A673 (cell line): Measurements from ENCODE around the gene TNFSF13. TPM values are rescaled to one million over a fixed set of nuclear protein-coding genes. Genes with fewer than 3 reads are reported as not detected.
A peak's percentile ranks its signal among the peaks of the same experiment; 100 is the strongest.

Experiments
- Bru-seq: library from RNA; stranded (reverse); fragments of 400-500 nt; gene quantifications from one replicate; lab custom pipeline; 2021; lab: Mats Ljungman, UMichigan
- BruChase-seq, 2 experiments: library from RNA; stranded (reverse); fragments of 400-500 nt; gene quantifications; one replicate each; lab custom pipeline; 2021; lab: Mats Ljungman, UMichigan
- BruUV-seq: library from RNA; stranded (reverse); fragments of 400-500 nt; replicated peaks from 2 replicates; lab custom pipeline; 2021; lab: Mats Ljungman, UMichigan
- CTCF ChIA-PET: fragments of 300-600 bp; sonication (Branson Sonifier 250); formaldehyde crosslinking; loops from one replicate; lab custom pipeline; 2022; ENCODE audit warnings: antibody characterized with exemption; lab: Charles Lee
- POLR2A ChIA-PET: fragments of 300-600 bp; sonication (Branson Sonifier 250); formaldehyde crosslinking; loops from one replicate; lab custom pipeline; 2022; ENCODE audit warnings: antibody characterized with exemption; ENCODE audit not compliant: low non-redundant PET; lab: Charles Lee
- DNase-seq: peaks from one replicate; pipeline ENCODE4 v3.0.0-alpha.2; 2015; ENCODE audit warnings: low spot score
- H3K27ac ChIP-seq: fragments of 200-600 bp; sonication (generic); 2 replicates; pipeline ENCODE4 v1.5.1; 2016; ENCODE audit warnings: mixed run types, low read depth, mild to moderate bottlenecking, mixed read lengths, antibody characterized with exemption, low read length; ENCODE audit not compliant: poor library complexity, severe bottlenecking
- H3K27me3 ChIP-seq: fragments of 200-600 bp; sonication (generic); replicated peaks from 2 replicates; pipeline ENCODE4 v1.6.1; 2017; ENCODE audit warnings: mixed run types, low read depth, mild to moderate bottlenecking, mixed read lengths, antibody characterized with exemption, low read length; ENCODE audit not compliant: insufficient read depth, poor library complexity
- H3K36me3 ChIP-seq: fragments of 200-600 bp; sonication (generic); 2 replicates; pipeline ENCODE4 v1.6.1; 2016; ENCODE audit warnings: mixed run types, mild to moderate bottlenecking, mixed read lengths, antibody characterized with exemption, low read length; ENCODE audit not compliant: insufficient read depth, poor library complexity, severe bottlenecking
- H3K4me1 ChIP-seq: fragments of 200-600 bp; sonication (generic); 2 replicates; pipeline ENCODE4 v1.6.1; 2017; ENCODE audit warnings: mixed run types, mild to moderate bottlenecking, mixed read lengths, antibody characterized with exemption, low read length; ENCODE audit not compliant: insufficient read depth, poor library complexity, severe bottlenecking
- H3K4me3 ChIP-seq: fragments of 200-600 bp; sonication (generic); 2 replicates; pipeline ENCODE4 v1.5.1; 2016; ENCODE audit warnings: low read depth, mixed run types, mild to moderate bottlenecking, mixed read lengths, low read length; ENCODE audit not compliant: poor library complexity, severe bottlenecking
- H3K9me3 ChIP-seq: fragments of 200-600 bp; sonication (generic); 2 replicates; pipeline ENCODE4 v1.6.1; 2016; ENCODE audit warnings: mixed run types, low read depth, mild to moderate bottlenecking, mixed read lengths, antibody characterized with exemption, low read length; ENCODE audit not compliant: poor library complexity, severe bottlenecking
- CTCF ChIP-seq: fragments of 300-800, 200-600 bp; sonication (generic); conservative IDR thresholded peaks from 2 replicates; pipeline ENCODE4 v1.5.1; 2017; ENCODE audit warnings: low read depth, mild to moderate bottlenecking, antibody characterized with exemption, low read length, moderate library complexity, mixed read lengths
- EZH2 ChIP-seq: fragments of 200-600 bp; sonication (generic); IDR thresholded peaks from 2 replicates; pipeline ENCODE4 v1.6.1; 2017; ENCODE audit warnings: borderline replicate concordance, low read depth, mild to moderate bottlenecking, mixed read lengths, antibody characterized with exemption, low read length; ENCODE audit not compliant: poor library complexity, severe bottlenecking
- intact Hi-C: fragments of 100-400 bp; cut with micrococcal nuclease; formaldehyde crosslinking; loops from one replicate; pipeline ENCODE4 v1.10.0; 2022; ENCODE audit not compliant: unreplicated experiment
- long read RNA-seq: library from polyadenylated mRNA; stranded (forward); transcript quantifications from one replicate; pipeline ENCODE4 v2.0.0, GENCODE V29; 2022
- total RNA-seq: library from RNA; stranded (reverse); gene quantifications from 2 replicates; pipeline ENCODE4 v1.2.3, GENCODE V29; 2021

TNFSF13 gene
- 0.69 and 0.74 TPM in 2 replicates for total RNA-seq
- percentile 25 among the genes with signal in this experiment for Bru-seq, nascent RNA
- percentile 30 among the genes with signal in this experiment for BruChase-seq, experiment 1, labeled RNA remaining after a 2-hour chase
- percentile 42 among the genes with signal in this experiment for BruChase-seq, experiment 2, labeled RNA remaining after a 6-hour chase
- long read RNA-seq, partial matches to known transcripts = 0 of 2 reads
- long read RNA-seq, other reads (novel, unspliced or antisense) = 2 of 2 reads

DNA sequence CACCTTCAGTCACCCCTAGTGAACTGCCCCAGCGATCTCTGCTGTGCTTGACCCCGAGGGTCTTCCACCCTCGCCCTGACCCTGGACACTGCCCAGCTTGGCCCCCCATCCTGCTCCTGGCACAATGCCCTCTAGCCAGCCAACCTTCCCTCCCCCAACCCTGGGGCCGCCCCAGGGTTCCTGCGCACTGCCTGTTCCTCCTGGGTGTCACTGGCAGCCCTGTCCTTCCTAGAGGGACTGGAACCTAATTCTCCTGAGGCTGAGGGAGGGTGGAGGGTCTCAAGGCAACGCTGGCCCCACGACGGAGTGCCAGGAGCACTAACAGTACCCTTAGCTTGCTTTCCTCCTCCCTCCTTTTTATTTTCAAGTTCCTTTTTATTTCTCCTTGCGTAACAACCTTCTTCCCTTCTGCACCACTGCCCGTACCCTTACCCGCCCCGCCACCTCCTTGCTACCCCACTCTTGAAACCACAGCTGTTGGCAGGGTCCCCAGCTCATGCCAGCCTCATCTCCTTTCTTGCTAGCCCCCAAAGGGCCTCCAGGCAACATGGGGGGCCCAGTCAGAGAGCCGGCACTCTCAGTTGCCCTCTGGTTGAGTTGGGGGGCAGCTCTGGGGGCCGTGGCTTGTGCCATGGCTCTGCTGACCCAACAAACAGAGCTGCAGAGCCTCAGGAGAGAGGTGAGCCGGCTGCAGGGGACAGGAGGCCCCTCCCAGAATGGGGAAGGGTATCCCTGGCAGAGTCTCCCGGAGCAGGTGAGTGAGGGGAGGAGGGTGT, at the start of gene TNFSF13:
Gene TNFSF13, plus strand, starts transcription at position 207 of the 776 bp plus-strand sequence. Its CDS starts 290 bp downstream, at position 497.
- BruUV-seq = no TSS peak

GRCh38 chr17:7508846-7509245, 49.7 kb upstream of the TNFSF13 start:
- Histone ChIP-seq H3K36me3 (peaks cover 95% of the 10 kb centered on the region), H3K9me3 (no peaks in the 10 kb centered on the region), H3K27ac (no peak overlapping the region), H3K27me3 (no peaks in the 10 kb centered on the region), H3K4me1 (no peaks in the 10 kb centered on the region), H3K4me3 (no peak overlapping the region)
- no peak for DNase-seq
- intact Hi-C loops = no loop called here
- no TSS peak for BruUV-seq
- no peak for TF ChIP-seq EZH2
- CTCF ChIA-PET = no interaction called here
- POLR2A ChIA-PET = interaction anchor here (0.6 kb wide), 2 partner anchors 14 to 75 kb away, joined by 4 to 7 read pairs; partner anchors contain the start of gene MPDU1

More for the DNA sequence above, at the start of gene TNFSF13:
- Histone ChIP-seq H3K27me3 (no peaks in the 10 kb centered on the region), H3K9me3 (no peaks in the 10 kb centered on the region), H3K36me3 (peaks cover 5% of the 10 kb centered on the region), H3K27ac (peak within 1 kb of the TSS; percentile 68), H3K4me3 (no peak within 1 kb of the TSS), H3K4me1 (peaks cover 33% of the 10 kb centered on the region)
- intact Hi-C loops = no loop called here
- POLR2A ChIA-PET = interaction anchor here (0.5 kb wide), 1 partner anchor 75 kb away, joined by 9 read pairs; the partner anchor contains the start of gene POLR2A
- TF ChIP-seq CTCF = no peak
- no peak for TF ChIP-seq EZH2
- no peak for DNase-seq
- CTCF ChIA-PET = interaction anchor here (0.5 kb wide), 1 partner anchor 229 kb away, joined by 4 read pairs; the partner anchor contains the start of gene NEURL4

GRCh38 chr17:7509937-7510336, 48.6 kb upstream of the TNFSF13 start:
- intact Hi-C loops = no loop called here
- POLR2A ChIA-PET = no interaction called here
- BruUV-seq = no TSS peak

More at GRCh38 chr17:7509937-7510336, 48.6 kb upstream of the TNFSF13 start:
- no peak for DNase-seq
- Histone ChIP-seq H3K27ac (no peak overlapping the region), H3K9me3 (no peaks in the 10 kb centered on the region), H3K4me3 (no peak overlapping the region), H3K36me3 (peaks cover 92% of the 10 kb centered on the region), H3K4me1 (peaks cover 6% of the 10 kb centered on the region), H3K27me3 (no peaks in the 10 kb centered on the region)
- CTCF ChIA-PET = interaction anchor here (0.6 kb wide), 1 partner anchor 580 kb away, joined by 6 read pairs; no protein-coding TSS in a partner anchor
- TF ChIP-seq EZH2 = no peak
- no peak for TF ChIP-seq CTCF
